NCI-H774 (cell line): ENCODE results near the gene TBX21.

Experiments used
- DNase-seq: peaks from one replicate; lab custom pipeline; 2025; lab: John Stamatoyannopoulos, UW

TBX21 gene

GRCh38 chr17:47733047-47733673, at the start of gene TBX21:
TSS of gene TBX21 (plus strand) at chr17:47733236. CDS start at chr17:47733455, 219 bp downstream.
- no peak for DNase-seq

- DNase-seq, result no peak
Observed at GRCh38 chr17:47684025-47684424, 49.0 kb upstream of the TBX21 start.

GRCh38 chr17:47684535-47685193, 48.4 kb upstream of the TBX21 start:
- no peak for DNase-seq

GRCh38 chr17:47685556-47686275, 47.3 kb upstream of the TBX21 start:
- DNase-seq, result no peak

- no peak for DNase-seq
Observed at GRCh38 chr17:47686276-47686635, 46.8 kb upstream of the TBX21 start.

GRCh38 chr17:47686664-47687327, 46.2 kb upstream of the TBX21 start:
- DNase-seq, result no peak

GRCh38 chr17:47687328-47687690, 45.7 kb upstream of the TBX21 start:
- DNase-seq, result no peak

- DNase-seq, result no peak
Observed at GRCh38 chr17:47687748-47688147, 45.3 kb upstream of the TBX21 start.

- no peak for DNase-seq
Observed at GRCh38 chr17:47690121-47690520, 42.9 kb upstream of the TBX21 start.

- no peak for DNase-seq
Observed at GRCh38 chr17:47692137-47692894, 40.7 kb upstream of the TBX21 start.

- peak; percentile 21 for DNase-seq
Observed at GRCh38 chr17:47692895-47693730, 39.9 kb upstream of the TBX21 start.

GRCh38 chr17:47693731-47694580, 39.1 kb upstream of the TBX21 start, which contains the start of gene TBKBP1:
TSS of gene TBKBP1 (plus strand) at chr17:47694161. CDS start at chr17:47696113, 1,952 bp downstream.
- DNase-seq, result peak; percentile 10

- DNase-seq, result peak; percentile 35
Observed at GRCh38 chr17:47694581-47695428, 38.2 kb upstream of the TBX21 start.

GRCh38 chr17:47695429-47696376, 37.3 kb upstream of the TBX21 start:
- DNase-seq, result no peak

- DNase-seq, result no peak
Observed at GRCh38 chr17:47696717-47697642, 36.1 kb upstream of the TBX21 start.

GRCh38 chr17:47697906-47698711, 34.9 kb upstream of the TBX21 start:
- no peak for DNase-seq
